A549 (cell line): Measurements from ENCODE around the gene DEFB126.

Source experiments
- BHLHE40 ChIP-seq: IDR thresholded peaks from 2 replicates; pipeline ENCODE4 v1.6.1; 2012; ENCODE audit warnings: low read depth, low read length, inconsistent platforms
- ELK1 ChIP-seq: fragments of 150-350 bp; IDR thresholded peaks from 2 replicates; pipeline ENCODE4 v1.6.1; 2014; ENCODE audit warnings: low read depth, mild to moderate bottlenecking, low read length
- HDAC2 ChIP-seq: fragments of 200-600 bp; sonication (generic); IDR thresholded peaks from 2 replicates; pipeline ENCODE4 v1.6.1; 2016
- MAX ChIP-seq: IDR thresholded peaks from 2 replicates; pipeline ENCODE4 v1.6.1; 2012
- SMC3 ChIP-seq: fragments of >200 bp; sonication (Bioruptor Twin); formaldehyde crosslinking; IDR thresholded peaks from 3 replicates; pipeline ENCODE4 v1.6.1; 2018; ENCODE audit warnings: inconsistent platforms
- SREBF2 ChIP-seq: fragments of 450-650 bp; IDR thresholded peaks from 2 replicates; pipeline ENCODE4 v1.6.1; 2014; ENCODE audit warnings: mild to moderate bottlenecking, moderate library complexity
- TF ChIP-seq, protein P1 (sequence below): fragments of 200-600 bp; sonication (generic); IDR thresholded peaks from 2 replicates; pipeline ENCODE4 v1.6.1; 2016; ENCODE audit warnings: antibody characterized with exemption, mild to moderate bottlenecking, moderate library complexity
- TF ChIP-seq, protein P2 (sequence below): fragments of >200 bp; sonication (Bioruptor Twin); formaldehyde crosslinking; IDR thresholded peaks from 3 replicates; pipeline ENCODE4 v1.6.1; 2016
- TF ChIP-seq, protein P3 (sequence below): fragments of >200 bp; sonication (Bioruptor Twin); formaldehyde crosslinking; IDR thresholded peaks from 3 replicates; pipeline ENCODE4 v1.5.1; 2016

- TF ChIP-seq, protein P1, sequence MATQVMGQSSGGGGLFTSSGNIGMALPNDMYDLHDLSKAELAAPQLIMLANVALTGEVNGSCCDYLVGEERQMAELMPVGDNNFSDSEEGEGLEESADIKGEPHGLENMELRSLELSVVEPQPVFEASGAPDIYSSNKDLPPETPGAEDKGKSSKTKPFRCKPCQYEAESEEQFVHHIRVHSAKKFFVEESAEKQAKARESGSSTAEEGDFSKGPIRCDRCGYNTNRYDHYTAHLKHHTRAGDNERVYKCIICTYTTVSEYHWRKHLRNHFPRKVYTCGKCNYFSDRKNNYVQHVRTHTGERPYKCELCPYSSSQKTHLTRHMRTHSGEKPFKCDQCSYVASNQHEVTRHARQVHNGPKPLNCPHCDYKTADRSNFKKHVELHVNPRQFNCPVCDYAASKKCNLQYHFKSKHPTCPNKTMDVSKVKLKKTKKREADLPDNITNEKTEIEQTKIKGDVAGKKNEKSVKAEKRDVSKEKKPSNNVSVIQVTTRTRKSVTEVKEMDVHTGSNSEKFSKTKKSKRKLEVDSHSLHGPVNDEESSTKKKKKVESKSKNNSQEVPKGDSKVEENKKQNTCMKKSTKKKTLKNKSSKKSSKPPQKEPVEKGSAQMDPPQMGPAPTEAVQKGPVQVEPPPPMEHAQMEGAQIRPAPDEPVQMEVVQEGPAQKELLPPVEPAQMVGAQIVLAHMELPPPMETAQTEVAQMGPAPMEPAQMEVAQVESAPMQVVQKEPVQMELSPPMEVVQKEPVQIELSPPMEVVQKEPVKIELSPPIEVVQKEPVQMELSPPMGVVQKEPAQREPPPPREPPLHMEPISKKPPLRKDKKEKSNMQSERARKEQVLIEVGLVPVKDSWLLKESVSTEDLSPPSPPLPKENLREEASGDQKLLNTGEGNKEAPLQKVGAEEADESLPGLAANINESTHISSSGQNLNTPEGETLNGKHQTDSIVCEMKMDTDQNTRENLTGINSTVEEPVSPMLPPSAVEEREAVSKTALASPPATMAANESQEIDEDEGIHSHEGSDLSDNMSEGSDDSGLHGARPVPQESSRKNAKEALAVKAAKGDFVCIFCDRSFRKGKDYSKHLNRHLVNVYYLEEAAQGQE, result no peak
- TF ChIP-seq, protein P2, sequence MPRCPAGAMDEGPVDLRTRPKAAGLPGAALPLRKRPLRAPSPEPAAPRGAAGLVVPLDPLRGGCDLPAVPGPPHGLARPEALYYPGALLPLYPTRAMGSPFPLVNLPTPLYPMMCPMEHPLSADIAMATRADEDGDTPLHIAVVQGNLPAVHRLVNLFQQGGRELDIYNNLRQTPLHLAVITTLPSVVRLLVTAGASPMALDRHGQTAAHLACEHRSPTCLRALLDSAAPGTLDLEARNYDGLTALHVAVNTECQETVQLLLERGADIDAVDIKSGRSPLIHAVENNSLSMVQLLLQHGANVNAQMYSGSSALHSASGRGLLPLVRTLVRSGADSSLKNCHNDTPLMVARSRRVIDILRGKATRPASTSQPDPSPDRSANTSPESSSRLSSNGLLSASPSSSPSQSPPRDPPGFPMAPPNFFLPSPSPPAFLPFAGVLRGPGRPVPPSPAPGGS, result no peak
- TF ChIP-seq MAX (no peak), HDAC2 (no peak), BHLHE40 (no peak), SREBF2 (no peak), ELK1 (no peak), SMC3 (no peak)
- TF ChIP-seq, protein P3, sequence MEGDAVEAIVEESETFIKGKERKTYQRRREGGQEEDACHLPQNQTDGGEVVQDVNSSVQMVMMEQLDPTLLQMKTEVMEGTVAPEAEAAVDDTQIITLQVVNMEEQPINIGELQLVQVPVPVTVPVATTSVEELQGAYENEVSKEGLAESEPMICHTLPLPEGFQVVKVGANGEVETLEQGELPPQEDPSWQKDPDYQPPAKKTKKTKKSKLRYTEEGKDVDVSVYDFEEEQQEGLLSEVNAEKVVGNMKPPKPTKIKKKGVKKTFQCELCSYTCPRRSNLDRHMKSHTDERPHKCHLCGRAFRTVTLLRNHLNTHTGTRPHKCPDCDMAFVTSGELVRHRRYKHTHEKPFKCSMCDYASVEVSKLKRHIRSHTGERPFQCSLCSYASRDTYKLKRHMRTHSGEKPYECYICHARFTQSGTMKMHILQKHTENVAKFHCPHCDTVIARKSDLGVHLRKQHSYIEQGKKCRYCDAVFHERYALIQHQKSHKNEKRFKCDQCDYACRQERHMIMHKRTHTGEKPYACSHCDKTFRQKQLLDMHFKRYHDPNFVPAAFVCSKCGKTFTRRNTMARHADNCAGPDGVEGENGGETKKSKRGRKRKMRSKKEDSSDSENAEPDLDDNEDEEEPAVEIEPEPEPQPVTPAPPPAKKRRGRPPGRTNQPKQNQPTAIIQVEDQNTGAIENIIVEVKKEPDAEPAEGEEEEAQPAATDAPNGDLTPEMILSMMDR, result no peak
Observed at GRCh38 chr20:157154-157553, 14.8 kb downstream of the DEFB126 start, which contains the start of gene DEFB127.
